NCI-H748 treated with DMSO at 0.1 percent for 48 hours (cell line): Measurements from ENCODE around the gene PSKH1.
"Not testable (repeated sequence)": the region's sequence is repeated elsewhere in the genome, so short reads cannot be mapped to it uniquely, and the experiment has no call there.

Experiments used
- DNase-seq: peaks from one replicate; lab custom pipeline; 2025; lab: John Stamatoyannopoulos, UW

Gene PSKH1

DNA sequence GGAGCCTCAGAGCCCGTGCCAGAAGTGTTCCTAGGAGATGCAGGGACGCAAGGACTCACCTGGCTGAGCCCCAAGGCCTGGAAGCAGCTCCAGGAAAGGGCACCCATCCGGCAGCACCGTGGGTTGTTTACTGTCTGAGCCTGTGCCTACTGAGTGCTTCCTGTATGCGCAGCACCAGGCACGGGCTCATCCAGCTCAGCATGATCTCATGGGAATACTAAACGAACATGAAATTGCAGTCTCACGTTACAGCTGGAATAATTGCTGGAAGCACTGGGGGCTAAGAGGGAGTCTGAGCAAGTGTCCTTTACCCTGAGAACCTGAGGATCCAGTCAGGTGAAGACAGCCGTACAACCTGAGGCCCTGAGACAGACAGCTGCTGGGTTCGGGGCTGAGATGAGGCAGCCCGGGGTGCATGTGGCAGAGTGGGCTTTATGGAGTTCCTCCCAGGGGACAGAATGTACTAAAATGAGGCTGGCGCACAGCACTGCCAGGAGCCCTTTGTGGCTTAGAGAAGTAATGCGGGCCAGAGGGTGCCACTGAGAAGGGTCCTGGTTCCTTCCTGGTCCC, 33.2 kb downstream of the PSKH1 start:
- peak; percentile 16 for DNase-seq

DNA sequence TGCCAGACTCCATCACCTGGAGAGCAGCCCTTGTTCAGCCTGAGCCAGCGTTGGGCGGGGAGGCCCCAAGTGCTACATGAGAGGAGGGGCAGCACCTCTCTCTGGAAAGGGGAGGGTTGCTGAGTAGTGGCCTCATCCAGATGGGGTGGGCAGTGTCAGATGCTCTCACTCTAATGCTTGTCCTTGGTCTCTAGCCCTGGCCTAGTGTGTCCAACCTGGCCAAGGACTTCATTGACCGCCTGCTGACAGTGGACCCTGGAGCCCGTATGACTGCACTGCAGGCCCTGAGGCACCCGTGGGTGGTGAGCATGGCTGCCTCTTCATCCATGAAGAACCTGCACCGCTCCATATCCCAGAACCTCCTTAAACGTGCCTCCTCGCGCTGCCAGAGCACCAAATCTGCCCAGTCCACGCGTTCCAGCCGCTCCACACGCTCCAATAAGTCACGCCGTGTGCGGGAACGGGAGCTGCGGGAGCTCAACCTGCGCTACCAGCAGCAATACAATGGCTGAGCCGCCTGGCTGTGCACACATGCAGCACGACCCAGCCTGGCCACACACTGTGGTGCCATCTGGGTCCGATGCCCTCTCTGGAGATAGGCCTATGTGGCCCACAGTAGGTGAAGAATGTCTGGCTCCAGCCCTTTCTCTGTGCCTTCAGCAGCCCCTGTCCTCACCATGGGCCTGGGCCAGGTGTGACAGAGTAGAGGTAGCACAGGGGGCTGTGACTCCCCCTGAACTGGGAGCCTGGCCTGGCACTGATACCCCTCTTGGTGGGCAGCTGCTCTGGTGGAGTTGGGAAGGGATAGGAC, 34.3 kb downstream of the PSKH1 start:
- DNase-seq = no peak

DNA sequence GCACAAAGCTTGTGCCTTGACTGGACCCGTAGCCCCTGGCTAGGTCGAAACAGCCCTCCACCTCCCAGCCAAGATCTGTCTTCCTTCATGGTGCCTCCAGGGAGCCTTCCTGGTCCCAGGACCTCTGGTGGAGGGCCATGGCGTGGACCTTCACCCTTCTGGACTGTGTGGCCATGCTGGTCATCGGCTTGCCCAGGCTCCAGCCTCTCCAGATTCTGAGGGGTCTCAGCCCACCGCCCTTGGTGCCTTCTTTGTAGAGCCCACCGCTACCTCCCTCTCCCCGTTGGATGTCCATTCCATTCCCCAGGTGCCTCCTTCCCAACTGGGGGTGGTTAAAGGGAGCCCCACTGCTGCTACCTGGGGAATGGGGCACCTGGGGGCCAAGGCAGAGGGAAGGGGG, 35.1 kb downstream of the PSKH1 start:
- DNase-seq = no peak

DNA sequence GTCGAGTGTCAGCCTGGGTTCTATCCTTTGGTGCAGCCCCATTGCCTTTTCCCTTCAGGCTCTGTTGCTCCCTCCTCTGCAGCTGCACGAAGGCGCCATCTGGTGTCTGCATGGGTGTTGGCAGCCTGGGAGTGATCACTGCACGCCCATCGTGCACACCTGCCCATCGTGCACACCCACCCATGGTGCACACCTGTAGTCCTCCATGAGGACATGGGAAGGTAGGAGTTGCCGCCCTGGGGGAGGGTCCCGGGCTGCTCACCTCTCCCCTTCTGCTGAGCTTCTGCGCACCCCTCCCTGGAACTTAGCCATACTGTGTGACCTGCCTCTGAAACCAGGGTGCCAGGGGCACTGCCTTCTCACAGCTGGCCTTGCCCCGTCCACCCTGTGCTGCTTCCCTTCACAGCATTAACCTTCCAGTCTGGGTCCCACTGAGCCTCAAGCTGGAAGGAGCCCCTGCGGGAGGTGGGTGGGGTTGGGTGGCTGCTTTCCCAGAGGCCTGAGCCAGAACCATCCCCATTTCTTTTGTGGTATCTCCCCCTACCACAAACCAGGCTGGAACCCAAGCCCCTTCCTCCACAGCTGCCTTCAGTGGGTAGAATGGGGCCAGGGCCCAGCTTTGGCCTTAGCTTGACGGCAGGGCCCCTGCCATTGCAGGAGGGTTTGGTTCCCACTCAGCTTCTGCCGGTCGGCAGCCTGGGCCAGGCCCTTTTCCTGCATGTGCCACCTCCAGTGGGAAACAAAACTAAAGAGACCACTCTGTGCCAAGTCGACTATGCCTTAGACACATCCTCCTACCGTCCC, 35.7 kb downstream of the PSKH1 start:
- DNase-seq = peak; percentile 27

DNA sequence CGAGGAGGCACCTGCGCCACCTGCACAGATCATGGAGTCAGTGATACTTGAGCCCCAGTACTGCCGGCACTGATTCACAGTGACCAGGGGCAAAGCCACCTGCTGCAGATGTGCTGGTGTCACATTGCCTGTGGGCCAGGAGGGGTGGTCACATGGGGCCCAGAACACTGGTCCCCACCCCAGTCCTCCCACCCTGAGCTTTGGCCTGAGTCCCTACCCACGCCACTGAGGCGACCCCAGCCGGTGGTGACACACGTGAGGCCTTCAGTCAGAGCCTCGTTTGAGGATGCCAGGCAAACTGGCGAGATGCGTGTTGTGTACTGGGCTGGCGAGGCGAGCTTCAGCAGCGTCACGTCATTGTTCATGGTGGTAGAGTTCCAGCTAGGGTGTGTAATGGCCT, 37.1 kb downstream of the PSKH1 start:
- DNase-seq = no peak

DNA sequence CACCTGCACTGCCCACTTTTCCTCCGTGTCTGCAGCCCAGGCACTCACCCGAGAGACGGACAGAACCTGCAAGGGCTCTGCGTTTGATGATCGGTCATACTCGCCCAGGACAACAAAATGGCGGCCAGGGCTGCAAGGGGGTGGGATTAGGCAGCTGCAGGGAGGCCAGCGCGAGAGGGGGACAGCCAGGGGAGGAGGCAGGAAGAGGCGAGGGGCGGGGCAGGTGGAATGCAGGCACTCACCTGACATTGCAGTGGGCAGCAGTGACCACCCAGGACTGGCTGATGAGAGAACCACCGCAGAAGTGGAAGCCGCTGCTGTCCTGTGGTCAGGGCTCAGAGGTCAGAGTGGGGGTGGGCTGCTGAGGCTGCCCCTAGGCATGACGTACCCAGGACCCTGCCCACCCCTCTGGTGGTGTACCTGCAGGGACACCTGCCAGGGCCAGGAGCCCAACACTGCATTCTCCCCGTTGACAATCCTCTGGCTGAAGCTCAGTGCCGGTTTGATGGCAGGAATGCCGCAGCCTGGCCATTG, 37.7 kb downstream of the PSKH1 start:
- no peak for DNase-seq

DNA sequence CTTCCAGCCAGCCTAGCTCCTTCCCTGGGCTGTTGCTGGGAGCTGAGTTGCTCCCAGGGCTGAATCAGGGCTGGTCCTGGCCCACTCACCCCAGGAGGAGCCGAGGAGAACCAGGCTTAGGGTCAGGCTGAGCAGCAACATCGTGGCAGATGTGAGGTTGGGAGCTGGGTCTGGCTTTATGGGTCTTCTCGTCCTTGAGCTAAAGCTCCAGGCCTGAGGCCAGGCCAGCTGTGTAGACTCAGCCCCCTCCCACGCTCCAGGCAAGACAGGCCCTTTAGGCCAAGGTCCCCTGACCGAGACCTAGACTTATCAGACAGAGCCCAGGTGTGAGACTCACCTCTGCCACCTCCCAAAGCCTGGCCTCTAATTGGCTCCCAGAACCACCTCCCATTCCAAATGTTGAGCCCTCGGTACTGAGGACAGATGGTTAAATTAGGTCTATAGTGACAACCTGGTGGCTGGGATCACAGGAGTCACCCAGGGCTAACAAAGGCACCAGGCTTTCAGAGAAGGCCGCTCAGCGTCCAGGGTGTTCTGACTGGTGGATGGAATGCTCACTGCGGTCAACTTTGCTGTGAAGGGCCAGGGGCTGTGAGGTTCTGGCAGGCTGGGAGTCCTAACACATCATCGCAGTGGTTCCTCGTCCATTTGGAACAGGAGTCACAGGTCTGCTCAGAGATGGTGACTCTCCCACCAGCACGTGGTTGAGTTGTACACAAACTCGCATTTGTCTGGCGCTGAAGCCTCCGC, 38.8 kb downstream of the PSKH1 start, which contains the start of gene CTRL:
CTRL (minus strand) TSS at position 151 of the 750 bp plus-strand sequence; CDS start at position 141, 10 bp downstream.
- DNase-seq = no peak

DNA sequence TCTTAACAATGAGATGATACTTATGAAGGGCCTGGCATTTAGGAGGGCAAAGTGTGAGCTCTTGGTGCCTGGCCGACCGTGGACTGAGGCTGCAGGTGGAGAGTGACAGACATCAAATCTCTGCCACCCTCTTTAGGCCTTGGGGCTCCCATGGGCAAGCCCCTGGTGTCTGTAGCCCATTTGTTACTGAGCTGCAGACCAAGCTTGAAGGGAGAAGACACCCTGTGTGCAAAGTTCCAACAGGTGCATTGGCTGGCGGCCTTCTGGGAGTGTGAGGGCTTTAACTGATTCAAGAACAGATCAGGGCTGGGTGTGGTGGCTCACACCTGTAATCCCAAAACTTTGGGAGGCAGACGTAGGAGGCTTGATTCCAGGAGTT, 39.4 kb downstream of the PSKH1 start:
- no peak for DNase-seq

DNA sequence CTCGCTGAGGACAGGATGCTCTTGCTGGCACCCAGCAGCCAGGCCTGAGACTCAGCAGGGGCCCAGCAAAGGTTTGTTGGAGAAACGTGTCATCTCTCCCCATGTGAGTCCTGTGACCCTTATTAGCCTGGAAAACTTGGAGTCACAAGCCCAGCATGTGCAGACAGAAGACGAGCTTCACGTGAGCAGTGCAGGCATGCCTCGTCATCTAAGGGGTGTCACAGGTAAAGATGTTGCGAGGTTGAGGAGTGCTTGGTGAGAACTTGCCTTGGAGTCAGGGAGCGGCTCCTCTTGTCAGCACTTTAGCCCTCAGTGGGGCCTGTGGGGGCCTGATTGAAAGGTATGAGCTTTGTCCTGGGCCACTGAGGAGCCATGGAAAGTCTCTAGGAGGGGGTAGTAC, 40.8 kb downstream of the PSKH1 start:
- no peak for DNase-seq

DNA sequence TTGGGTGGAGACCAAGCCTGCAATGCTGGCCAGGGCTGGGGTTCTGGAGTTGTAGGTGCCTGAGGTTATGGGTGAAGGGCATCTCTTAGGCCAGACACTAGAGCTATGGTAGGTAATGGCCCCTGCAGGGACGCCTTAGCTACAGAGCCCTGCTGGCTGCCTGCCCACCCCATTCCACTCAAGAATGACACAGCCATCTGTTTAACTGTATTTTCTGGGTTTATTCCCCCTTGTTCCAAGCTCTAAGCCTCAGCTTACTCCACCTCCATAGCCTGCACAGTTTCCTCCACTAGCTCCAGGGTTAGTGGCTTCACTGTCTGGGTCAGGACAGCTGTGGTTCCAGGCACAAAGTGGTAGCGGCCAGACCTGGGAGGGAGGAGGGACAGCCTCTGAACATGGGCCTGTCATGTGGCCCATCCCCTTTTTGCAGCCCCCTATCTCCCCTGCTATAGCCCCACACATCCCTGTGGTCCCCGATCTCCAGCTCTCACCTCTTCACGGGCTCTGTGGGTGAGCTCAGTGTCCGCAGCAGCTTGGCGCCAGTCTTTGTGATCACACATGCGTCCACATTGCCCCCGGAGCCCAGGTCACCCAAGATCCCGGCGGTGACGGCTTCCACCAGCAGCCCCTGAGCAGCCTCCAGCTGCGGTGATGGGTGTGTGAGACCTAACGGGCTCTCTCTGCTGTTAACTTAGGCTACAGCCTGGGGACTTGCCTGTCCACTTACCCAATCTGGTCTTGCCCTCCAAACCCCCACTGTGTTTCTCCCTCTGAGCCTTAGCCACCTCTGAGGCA, 41.4 kb downstream of the PSKH1 start:
- DNase-seq = no peak

DNA sequence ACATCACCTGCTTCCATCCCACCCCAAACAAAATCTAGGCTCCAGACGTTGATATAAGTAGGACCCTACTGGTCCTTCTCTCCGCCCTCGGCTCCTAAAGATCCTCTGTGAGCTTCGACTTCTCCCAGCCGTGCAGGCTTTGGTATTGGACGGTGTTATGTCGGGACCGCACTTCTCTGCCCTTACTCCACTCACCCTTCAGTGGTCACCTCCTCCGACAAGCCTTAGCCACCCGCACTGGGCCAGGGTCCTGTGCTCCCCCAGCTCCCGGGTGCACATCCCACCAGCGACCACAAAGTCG, 42.0 kb downstream of the PSKH1 start:
- DNase-seq = no peak

DNA sequence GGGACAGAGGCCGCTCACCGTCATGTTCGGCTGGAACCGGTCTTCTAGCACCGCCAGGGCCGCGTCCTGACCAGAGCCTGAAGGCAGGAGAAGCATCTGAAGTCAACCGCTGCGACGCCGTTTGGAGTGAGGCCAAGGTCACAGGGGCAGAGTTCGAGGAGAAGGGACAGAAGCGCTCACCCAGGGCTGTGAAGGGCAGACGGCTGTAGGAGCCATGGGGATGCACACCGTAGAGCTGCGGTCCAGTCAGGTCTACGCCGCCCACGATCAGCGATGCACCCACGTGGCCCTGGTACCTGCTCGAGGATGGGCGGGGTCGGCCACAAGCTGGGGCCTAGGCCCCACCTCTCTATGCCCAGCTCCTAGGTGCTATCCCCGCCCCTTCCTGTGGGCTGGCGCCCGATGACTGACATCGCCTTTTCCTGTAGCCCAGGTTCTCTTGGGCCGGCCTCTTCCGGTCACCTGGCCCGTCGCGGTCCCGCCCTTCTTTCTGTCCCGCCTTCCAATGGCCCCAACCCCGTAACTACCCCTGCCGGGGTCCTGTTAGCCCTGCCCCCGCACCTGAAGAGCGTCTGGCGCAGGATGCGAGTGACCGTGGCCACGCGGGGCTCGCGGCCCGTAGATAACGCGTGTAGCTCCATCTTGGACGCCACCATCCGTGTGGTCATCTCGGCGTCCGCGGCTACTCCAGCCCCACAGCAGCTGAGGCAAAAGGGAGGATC, 42.5 kb downstream of the PSKH1 start:
- peak; percentile 90 for DNase-seq

DNA sequence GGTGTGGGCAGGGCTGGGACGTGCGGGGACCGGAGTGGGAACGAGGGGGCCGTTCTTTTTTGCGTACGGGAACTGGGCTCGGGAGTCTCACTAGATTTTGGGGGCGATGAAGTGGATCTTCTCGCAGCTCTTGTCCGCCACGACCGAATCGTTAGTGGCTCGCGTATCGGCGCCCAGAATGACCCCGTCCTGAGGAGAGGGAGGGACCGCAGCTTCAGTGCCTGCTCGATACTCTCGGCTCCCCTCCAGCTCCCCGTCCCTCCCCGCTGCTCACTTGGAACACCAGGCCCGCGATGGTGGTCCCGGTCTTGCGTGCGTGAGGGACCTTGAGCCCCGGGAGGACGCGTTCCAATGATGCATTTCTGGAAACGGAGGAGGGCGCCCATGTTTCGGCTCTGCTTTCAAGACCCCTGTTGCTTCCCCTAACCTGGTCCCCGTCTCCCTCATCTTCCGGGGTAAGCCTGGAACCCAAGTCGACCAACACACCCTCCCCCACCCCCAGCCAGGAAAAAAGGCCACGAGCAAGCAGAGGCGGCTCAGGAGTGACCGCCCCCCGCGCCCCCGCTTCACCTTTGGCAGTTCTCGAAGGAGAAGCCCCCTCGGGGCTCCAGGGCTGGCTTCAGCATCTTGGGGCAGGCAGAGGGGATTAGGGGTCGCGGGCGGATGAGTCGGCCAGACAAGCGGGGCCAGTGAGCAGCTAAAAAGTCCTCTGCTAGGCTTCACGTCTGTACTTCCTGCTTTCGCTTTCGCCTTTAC, 43.2 kb downstream of the PSKH1 start, which contains the start of gene PSMB10:
PSMB10 (minus strand) TSS at position 727 of the 756 bp plus-strand sequence; CDS start at position 626, 101 bp downstream.
- no peak for DNase-seq

DNA sequence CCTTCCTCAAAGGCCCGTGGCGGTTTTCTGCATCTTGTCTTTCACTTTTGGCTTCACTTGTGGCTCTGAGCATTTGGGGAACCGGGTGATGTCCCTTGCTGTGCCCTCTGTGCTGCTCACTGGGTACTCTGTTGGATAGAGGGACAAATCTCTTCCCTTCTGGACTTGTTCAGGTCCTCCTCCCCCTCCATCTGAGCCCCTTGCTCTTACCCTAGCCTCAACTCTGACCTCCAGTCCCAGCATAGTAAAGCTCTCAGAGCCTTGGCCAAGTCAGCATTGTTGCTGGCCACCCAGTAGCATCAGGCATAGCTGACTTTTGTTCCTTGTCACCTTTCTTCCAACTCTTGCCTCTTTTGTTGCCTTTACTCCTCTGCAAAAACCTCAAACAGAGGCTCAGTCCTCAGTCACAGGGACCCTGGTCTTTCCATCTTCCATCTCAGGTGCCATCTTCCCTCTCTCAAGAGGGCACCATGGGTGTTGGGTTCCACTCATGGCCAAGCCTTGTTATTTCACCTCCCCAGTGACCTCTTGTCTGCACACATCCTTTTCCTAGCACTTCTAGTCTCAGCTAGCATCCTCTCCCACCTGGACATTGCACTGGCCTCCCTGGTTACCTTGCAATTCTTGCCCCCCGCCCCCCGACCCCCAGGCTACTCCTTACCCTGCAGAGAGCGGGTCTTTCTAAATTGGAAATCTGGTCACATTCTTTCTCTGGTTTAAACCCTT, 44.0 kb downstream of the PSKH1 start:
- DNase-seq = no peak

DNA sequence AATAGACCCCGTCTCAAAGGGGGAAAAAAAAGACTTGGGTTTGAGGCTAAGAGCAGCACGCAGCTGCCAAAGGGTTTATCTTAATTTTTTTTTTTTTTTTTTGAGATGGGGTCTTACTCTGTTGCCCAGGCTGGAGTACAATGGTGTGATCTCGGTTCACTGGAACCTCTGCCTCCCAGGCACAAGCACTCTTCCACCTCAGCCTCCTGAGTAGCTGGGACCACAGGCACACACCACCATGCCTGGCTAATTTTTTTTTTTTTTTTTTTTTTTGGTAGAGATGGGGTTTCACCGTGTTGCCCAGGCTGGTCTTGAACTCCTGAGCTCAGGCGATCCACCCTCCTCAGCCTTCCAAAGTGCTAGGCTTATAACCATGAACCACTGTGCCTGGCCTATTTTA, 44.7 kb downstream of the PSKH1 start:
- DNase-seq = not testable (repeated sequence)

DNA sequence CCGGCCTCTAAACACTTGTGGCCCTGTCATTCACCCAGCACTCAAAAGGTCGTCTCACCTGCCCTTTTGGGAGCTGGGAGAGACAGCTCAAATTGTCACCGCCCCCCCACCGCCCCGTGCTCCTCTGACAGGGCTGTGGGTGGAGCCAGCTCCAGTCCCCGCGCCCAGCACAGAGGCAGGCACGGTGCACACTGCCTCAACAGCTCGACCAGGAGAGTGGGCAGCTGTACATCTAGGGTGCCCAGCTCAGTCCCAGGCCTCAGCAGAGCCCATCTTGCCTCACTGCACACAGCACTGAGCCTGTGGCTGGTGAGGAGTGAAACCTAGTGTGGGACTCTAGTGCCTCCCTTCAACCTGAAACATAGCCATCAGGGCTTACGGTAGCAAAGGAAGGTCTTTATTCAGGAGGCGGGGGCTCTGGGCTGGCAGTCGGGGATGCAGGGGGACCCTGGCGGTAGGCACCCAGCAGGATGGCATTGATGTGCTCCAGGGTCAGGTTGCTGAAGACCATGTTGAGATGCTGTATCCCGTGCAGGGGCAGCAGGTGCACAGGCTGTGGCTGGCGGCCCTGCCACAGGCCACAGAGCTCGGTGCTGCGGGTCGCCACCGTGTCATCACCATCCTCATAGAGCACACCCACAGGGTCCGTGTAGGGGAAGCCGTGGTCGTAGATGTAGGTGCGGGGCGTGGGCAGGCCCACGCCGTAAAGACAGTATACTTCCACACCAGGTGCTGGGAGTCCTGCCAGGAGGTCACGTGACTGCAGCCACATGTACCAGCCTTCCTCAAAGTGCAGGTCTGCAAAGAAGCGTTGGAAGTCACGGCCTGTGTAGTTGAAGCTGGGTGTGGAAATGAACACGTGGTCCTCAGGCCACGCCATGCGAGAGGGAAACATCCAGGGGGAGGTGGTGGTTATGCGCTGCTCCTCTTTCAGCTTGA, 46.7 kb downstream of the PSKH1 start:
- no peak for DNase-seq

DNA sequence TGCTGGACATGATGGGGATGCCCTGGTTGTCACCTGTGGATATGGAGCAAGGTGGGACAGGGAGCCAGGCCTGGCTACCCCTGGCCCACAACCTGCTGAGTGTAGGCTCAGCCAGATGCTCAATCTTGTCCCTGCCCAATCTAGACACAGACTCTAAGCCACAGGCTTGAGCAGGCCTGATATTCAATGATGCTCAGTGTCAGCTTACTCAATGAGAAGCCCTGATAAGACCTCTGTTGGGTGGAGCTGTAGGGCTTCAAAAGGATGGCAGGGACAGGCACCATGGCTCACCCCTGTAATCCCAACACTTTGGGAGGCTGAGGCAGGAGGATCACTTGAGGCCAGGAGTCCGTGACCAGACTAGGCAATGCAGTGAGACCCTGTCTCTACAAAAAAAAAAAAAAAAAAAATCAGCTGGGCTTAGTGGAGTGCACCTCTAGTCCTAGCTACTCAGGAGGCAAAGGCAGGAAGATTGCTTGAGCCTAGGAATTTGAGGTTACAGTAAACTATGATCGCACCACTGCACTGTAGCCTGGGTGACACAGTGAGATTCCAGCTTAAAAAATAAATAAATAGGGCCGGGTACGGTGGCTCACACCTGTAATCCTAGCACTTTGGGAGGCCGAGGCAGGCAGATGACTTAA, 47.5 kb downstream of the PSKH1 start:
- DNase-seq = no peak
